Fibroblast of lung (primary cell): ENCODE results near the gene MOBP. TPM values are rescaled to one million over a fixed set of nuclear protein-coding genes. Genes with fewer than 3 reads are reported as not detected.

Source experiments
- DNase-seq, 2 donors: peaks; one replicate each; pipeline versions ENCODE4 v3.0.0 to v3.0.0-alpha.2; 2010; ENCODE audit warnings: low read depth in 2 of 2
- H2AFZ ChIP-seq: 2 replicates; pipeline ENCODE4 v1.5.1; 2012; ENCODE audit warnings: low read length, control low read depth, inconsistent platforms
- H3K27ac ChIP-seq: 2 replicates; pipeline ENCODE4 v1.5.1; 2011; ENCODE audit warnings: low read length, control low read depth; ENCODE audit not compliant: insufficient read depth
- H3K27me3 ChIP-seq: 2 replicates; pipeline ENCODE4 v1.5.1; 2011; ENCODE audit warnings: mild to moderate bottlenecking, low read length; ENCODE audit not compliant: control insufficient read depth, insufficient read depth
- H3K36me3 ChIP-seq: 2 replicates; pipeline ENCODE4 v1.5.1; 2011; ENCODE audit warnings: low read length; ENCODE audit not compliant: control insufficient read depth, insufficient read depth
- H3K4me1 ChIP-seq: 2 replicates; pipeline ENCODE4 v1.5.1; 2011; ENCODE audit warnings: low read length; ENCODE audit not compliant: control insufficient read depth, insufficient read depth; ENCODE audit errors: extremely low read depth
- H3K4me2 ChIP-seq: 2 replicates; pipeline ENCODE4 v1.5.1; 2011; ENCODE audit warnings: low read length, control low read depth; ENCODE audit not compliant: insufficient read depth; ENCODE audit errors: extremely low read depth
- H3K4me3 ChIP-seq, 4 experiments: fragments of 200-600 bp in 1 of 4; sonication (generic) in 1 of 4; replicated peaks in 1 of 4; 2 replicates each; pipeline ENCODE4 v1.5.1; 2011 to 2016; ENCODE audit warnings: low read length in 4 of 4, low read depth in 3 of 4, mild to moderate bottlenecking in 3 of 4, control low read depth in 2 of 4, inconsistent platforms in 1 of 4, mixed read lengths in 1 of 4; ENCODE audit not compliant: insufficient read depth in 1 of 4; ENCODE audit errors: control extremely low read depth in 1 of 4
- H3K79me2 ChIP-seq: 2 replicates; pipeline ENCODE4 v1.5.1; 2012; ENCODE audit warnings: mild to moderate bottlenecking, low read length, inconsistent platforms; ENCODE audit not compliant: control insufficient read depth, insufficient read depth
- H3K9ac ChIP-seq: 2 replicates; pipeline ENCODE4 v1.5.1; 2011; ENCODE audit warnings: mild to moderate bottlenecking, low read length, control low read depth; ENCODE audit not compliant: insufficient read depth
- H3K9me3 ChIP-seq: 2 replicates; pipeline ENCODE4 v1.5.1; 2012; ENCODE audit warnings: low read depth, low read length; ENCODE audit not compliant: control insufficient read depth, insufficient read depth
- H4K20me1 ChIP-seq: 2 replicates; pipeline ENCODE4 v1.5.1; 2011; ENCODE audit warnings: low read length; ENCODE audit not compliant: control insufficient read depth, insufficient read depth; ENCODE audit errors: extremely low read depth
- EZH2 ChIP-seq: IDR thresholded peaks from 2 replicates; pipeline ENCODE4 v1.5.1; 2012; ENCODE audit warnings: low read length, control low read depth, mild to moderate bottlenecking; ENCODE audit errors: missing control alignments
- polyA plus RNA-seq, 2 donors: library from polyadenylated mRNA; depleted of rRNA in 1 of 2; stranded (reverse) in 1 of 2; unstranded in 1 of 2; fragments of >200 nt; gene quantifications; 2 replicates each; pipeline ENCODE4 v1.2.1, GENCODE V29; 2011 to 2012; ENCODE audit warnings: missing spikeins in 1 of 2
- total RNA-seq: library from RNA; depleted of rRNA; stranded (reverse); fragments of >200 nt; gene quantifications from 2 replicates; pipeline ENCODE4 v1.2.1, GENCODE V29; 2014
- TF ChIP-seq, protein P1 (sequence below), 2 donors: IDR thresholded peaks in 1 of 2; conservative IDR thresholded peaks in 1 of 2; 1 replicate in 1 of 2; 2 replicates in 1 of 2; pipeline ENCODE4 v1.5.1; 2011 to 2012; ENCODE audit warnings: low read length in 2 of 2, control low read depth in 1 of 2, inconsistent platforms in 1 of 2, low read depth in 1 of 2, mild to moderate bottlenecking in 1 of 2

The MOBP gene
- total and polyA plus RNA-seq, 2 donors (not counting 1 experiment from before 2014, with no cell fraction given), result not detected

DNA sequence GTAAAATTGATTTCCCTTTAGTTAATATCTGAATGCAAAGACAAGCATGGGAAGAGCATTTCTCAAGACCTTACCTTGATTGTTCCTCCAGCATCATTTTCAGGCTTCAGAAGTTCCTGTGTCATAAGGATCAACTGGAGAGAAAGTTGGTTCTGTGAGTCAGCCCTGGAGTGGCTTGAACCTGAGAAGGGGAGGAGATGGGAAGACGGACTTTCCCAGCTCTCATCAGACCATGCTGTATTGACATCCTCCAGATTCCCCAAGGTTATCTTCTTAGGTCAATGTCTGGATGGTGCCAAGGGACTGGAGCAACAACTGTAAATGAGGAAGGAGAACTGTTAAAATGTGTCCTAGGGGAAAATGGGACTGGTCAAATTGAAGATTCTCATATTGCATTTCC lies 40.0 kb upstream of the MOBP start:
- no peak for TF ChIP-seq EZH2
- Histone ChIP-seq H3K4me1 (no peaks in the 10 kb centered on the region), H3K27ac (no peak overlapping the region), H4K20me1 (no peaks in the 10 kb centered on the region), H2AFZ (no peak overlapping the region), H3K27me3 (no peaks in the 10 kb centered on the region), H3K4me3 (no peak overlapping the region), H3K36me3 (no peaks in the 10 kb centered on the region), H3K9me3 (no peaks in the 10 kb centered on the region), H3K9ac (no peak overlapping the region), H3K4me2 (no peak overlapping the region), H3K79me2 (no peaks in the 10 kb centered on the region)
- DNase-seq, result no peak

DNA sequence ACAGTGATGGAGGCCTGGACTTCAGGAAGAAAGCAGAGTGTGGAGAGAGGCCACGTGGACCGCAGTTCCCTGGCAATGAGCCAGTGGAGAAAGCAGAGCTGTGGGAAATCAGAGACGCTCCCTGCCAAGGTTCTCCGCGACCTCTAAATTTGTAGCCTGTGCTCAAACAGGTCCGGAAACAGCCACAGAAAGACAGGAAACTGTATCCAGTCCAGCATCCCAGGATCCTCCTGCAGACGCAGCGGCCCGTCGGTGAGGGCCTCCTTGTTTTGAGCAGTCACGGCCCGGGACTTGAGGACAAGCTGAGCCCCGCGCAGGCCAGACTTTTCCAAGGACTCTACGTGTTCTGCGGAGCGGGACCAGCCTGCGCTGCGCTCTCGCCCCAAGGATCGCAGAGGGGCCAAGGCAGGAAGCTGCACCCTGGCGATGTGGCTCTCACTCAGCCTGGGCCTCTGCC lies 38.7 kb upstream of the MOBP start:
- no peak overlapping the region for H3K4me3 ChIP-seq
- no peaks in the 10 kb centered on the region for H3K27me3 ChIP-seq
- H3K4me1 ChIP-seq, result no peaks in the 10 kb centered on the region
- no peaks in the 10 kb centered on the region for H3K36me3 ChIP-seq
- H3K4me2 ChIP-seq, result no peak overlapping the region
- H3K9ac ChIP-seq, result no peak overlapping the region
- no peak for TF ChIP-seq EZH2
- TF ChIP-seq, protein P1, sequence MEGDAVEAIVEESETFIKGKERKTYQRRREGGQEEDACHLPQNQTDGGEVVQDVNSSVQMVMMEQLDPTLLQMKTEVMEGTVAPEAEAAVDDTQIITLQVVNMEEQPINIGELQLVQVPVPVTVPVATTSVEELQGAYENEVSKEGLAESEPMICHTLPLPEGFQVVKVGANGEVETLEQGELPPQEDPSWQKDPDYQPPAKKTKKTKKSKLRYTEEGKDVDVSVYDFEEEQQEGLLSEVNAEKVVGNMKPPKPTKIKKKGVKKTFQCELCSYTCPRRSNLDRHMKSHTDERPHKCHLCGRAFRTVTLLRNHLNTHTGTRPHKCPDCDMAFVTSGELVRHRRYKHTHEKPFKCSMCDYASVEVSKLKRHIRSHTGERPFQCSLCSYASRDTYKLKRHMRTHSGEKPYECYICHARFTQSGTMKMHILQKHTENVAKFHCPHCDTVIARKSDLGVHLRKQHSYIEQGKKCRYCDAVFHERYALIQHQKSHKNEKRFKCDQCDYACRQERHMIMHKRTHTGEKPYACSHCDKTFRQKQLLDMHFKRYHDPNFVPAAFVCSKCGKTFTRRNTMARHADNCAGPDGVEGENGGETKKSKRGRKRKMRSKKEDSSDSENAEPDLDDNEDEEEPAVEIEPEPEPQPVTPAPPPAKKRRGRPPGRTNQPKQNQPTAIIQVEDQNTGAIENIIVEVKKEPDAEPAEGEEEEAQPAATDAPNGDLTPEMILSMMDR (conservative IDR thresholded peaks at IDR 0.05 in 1 of 2, IDR thresholded peaks at IDR 0.05 in 1 of 2; ENCODE audit: low read depth in 1 of 2, low read length in 2 of 2), result no peak
- no peaks in the 10 kb centered on the region for H4K20me1 ChIP-seq
- peak in 1 of 2 donors; percentile 13 for DNase-seq
- no peak overlapping the region for H3K27ac ChIP-seq
- peak overlapping the region; percentile 2 for H2AFZ ChIP-seq
- no peaks in the 10 kb centered on the region for H3K9me3 ChIP-seq
- H3K79me2 ChIP-seq, result no peaks in the 10 kb centered on the region

DNA sequence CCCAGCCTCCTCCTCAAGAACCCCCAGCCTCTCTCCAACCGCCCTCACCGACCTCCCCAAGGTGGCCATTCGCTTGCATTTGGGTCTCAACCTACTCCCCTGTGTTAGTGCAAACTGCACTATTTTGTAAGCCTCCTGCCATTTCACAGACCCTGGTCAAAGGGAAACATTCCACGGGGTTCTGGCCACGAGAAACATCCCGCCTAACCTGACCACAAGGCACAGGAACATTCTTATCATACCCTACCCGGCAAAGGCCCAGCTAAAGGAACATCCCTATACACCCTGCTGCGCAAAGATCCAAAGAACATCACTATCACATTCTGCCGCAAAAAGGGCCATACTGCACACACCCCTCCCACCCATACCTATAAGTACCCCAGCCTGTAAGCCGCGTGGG lies 38.0 kb upstream of the MOBP start:
- Histone ChIP-seq H3K4me1 (peaks cover 3% of the 10 kb centered on the region), H3K9me3 (no peaks in the 10 kb centered on the region), H3K4me3 (no peak overlapping the region), H4K20me1 (no peaks in the 10 kb centered on the region), H3K79me2 (no peaks in the 10 kb centered on the region), H3K27ac (no peak overlapping the region), H3K27me3 (no peaks in the 10 kb centered on the region), H3K4me2 (no peak overlapping the region), H2AFZ (no peak overlapping the region), H3K36me3 (no peaks in the 10 kb centered on the region), H3K9ac (no peak overlapping the region)
- no peak for TF ChIP-seq EZH2
- TF ChIP-seq, protein P1 (conservative IDR thresholded peaks at IDR 0.05 in 1 of 2, IDR thresholded peaks at IDR 0.05 in 1 of 2; ENCODE audit: low read depth in 1 of 2, low read length in 2 of 2), result no peak
- DNase-seq, result no peak
